HG02610 (cell line): ENCODE data around the gene C14orf119.

ENCODE experiments used
- ATAC-seq: cut with Tn5 transposase; IDR thresholded peaks from one replicate; pipeline ENCODE4 v1.9.1; 2021; ENCODE audit warnings: mild to moderate bottlenecking, moderate library complexity; ENCODE audit not compliant: unreplicated experiment

Gene C14orf119

DNA sequence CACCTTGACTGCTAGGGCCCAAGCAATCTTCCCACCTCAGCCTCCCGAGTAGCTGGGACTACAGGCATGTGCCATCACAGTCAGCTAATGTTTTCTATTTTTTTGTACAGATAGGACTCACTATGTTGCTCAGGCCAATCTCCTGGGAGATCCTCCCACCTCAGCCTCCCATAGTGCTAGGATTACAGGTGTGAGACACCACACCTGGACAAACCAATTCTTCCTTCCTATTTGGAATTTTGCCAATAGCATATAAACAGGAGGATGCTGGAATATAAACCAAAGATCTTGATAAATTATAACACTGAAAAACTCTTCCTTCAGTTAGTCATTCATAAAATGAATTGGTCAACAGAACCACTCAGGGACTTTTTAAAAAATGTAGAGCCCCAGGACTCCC, 8.7 kb upstream of the C14orf119 start:
- ATAC-seq: no peak

GRCh38 chr14:23089498-23090253, 5.6 kb upstream of the C14orf119 start:
- ATAC-seq: no peak

DNA sequence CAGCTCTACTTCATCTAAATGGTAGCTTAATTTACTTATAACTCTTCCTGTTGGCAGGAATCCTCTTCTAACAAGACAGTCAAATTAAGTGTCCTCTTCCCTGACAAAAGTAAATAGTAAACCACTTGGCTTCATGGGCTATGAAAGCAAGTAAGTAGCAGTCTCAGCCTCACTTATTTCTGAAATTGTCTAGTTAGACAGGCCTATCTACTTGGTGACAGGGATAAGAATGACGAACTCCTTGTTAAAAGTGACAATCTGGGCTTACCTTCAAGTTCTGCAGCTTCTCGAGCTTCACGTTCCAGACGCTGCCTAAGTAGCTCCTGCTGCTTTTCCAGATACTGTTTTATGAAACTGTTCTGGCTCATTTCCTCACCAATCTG, 5.1 kb upstream of the C14orf119 start:
- no peak for ATAC-seq

DNA sequence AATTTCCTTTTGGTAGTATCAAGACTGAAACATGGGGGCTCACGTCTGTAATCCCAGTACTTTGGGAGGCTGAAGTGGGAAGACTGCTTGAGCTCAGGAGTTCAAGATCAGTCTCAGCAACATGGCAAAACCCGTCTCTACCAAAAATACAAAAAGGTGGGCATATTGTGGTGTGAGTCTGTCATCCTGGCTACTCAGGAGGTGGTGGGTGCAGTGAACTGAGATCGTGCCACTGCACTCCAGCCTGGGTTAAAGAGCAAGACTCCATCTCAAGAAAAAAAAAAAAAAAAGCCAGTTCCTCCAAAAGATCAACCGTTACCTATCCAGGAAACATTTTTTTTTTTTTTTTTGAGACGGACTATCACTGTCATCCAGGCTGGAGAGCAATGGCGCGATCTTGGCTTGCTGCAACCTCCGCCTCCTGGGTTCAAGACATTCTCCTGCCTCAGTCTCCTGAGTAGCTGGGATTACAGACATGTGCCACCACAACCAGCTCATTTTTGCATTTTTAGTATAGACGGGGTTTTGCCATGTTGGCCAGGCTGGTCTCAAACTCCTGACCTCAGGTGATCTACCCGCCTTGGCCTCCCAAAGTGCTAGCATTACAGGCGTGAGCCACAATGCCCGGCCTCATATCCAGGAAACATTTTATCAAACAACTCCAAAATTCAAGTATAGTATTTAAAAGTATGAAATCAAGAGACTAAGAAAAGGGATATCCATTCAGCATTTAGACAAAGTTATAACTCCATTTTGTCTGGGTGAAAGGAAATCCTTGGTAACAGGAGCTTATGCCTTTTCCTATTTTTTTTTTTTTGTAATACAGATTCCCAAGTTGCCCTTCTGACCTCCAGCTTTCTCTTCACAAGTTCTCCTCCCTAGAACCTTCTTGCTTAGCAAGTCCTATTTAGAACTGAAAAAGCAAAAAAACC, 3.7 kb upstream of the C14orf119 start:
- no peak for ATAC-seq

GRCh38 chr14:23093104-23093503, 2.2 kb upstream of the C14orf119 start:
- no peak for ATAC-seq

GRCh38 chr14:23093526-23093925, 1.8 kb upstream of the C14orf119 start:
- no peak for ATAC-seq

- no peak for ATAC-seq
These were observed 1.2 kb upstream of the C14orf119 start for GRCh38 chr14:23093991-23094665.

DNA sequence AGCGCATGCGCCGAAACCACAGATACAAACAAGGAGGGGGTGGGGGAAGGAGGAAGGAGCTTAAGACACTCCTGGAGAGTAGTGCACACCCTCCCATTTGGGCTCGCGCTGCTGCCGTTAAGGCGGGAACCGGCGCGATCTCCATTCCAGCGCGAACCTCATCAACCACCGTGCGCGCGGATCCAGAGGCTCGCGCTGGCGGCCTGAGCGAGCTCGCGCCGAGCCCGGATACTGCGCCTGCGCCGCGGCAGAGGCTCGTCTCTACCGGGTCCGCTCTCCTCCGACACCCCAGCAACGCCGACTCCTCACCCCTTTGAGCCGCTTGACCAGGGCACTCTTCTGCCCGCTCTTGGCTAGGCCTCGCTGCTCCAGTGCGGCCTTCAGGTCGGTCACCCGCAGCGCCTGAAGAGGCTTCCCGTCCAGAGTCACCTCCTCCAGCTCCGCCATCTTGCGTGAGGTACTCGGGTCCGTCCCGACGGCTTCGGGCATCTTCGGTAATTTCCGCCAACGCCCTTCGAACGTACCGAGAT, 574 bp upstream of the C14orf119 start, which contains the start of gene ACIN1:
ACIN1 (minus strand) TSS at position 471 of the 530 bp plus-strand sequence; CDS start at position 447, 24 bp downstream.
- ATAC-seq: peak; percentile 30

GRCh38 chr14:23097786-23098185, 2.5 kb downstream of the C14orf119 start:
- no peak for ATAC-seq

DNA sequence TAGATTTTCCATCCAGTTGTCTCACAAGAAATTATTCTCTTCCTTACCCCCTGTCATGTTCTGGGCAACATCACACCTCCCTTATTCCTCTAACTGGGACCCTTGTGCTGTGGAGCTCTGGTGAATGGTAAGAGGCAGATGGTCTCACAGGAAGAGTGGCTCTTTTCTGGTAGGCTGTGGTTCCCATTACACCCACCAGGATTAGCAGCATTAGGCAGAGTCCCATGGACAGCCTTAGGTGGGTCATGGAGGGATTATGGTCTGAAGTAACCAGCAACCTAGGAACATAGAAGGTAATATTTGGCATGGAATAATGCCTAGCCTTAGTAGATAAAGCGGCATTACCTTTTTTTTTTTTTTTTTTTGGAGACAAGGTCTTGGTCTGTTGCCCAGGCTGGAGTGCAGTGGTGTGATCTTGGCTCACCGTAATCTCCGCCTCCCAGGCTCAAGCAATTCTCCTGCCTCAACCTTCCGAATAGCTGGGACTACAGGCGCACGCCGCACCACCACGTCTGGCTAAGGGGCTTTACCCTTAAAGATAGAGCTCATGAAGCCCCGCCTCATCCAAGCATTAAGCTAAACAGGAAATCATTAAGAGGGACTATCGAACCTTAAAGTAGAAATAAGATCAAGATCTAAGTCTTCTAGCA, 4.0 kb downstream of the C14orf119 start:
- ATAC-seq: no peak

- ATAC-seq: no peak
These were observed 6.1 kb downstream of the C14orf119 start for GRCh38 chr14:23101213-23101970.

DNA sequence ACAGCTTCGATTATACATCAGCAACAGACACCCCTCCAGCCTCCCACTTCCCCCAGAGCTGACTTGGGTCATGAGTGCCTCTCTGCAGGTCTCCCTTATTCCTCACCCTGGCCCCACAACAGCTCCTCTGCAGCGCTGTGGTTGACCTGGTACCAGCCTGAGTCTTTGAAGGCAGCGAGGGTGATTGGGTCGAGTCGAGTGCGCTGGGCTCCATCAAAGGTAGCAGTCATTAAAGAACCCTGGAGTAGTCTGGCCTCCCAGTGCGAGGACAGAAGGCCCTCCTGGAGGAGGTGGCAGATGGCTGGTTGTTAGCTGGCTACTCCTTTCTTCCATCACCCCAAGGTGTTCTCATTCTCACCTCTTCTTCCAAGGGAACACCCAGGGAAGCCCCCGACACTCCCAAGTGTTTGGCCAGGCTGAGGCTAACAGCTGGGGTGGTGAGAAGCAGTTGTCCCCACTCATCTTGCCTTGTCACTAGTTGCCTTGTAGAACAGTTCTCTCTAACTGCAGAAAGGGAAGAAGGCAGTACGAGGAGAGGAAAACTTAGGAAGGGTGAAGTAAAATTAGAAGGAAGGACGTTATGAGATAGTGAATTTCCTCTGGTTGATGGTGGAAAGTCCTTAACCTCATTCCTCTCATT, 6.8 kb downstream of the C14orf119 start:
- no peak for ATAC-seq

DNA sequence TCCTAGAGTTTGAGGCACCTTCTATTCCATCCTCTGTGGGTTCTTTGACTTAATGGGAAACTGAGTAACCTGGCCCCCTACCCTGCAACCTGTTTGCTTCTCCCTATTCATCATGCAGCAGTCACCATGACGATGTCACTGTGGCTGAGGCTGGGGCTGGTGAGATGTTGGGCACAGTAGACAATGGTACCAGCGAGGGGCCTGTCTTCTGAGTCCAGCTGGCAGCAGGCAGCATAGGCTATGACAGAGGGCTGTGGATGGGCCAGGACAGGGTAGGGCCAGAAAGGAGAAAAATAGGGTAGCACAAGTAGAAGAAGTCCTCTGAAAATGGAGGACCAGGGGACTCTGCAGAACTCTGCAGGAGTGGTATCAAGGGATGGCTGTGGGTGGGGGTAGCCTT, 7.5 kb downstream of the C14orf119 start:
- no peak for ATAC-seq

GRCh38 chr14:23103581-23103980, 8.3 kb downstream of the C14orf119 start:
- ATAC-seq: no peak

GRCh38 chr14:23104070-23104590, 8.8 kb downstream of the C14orf119 start:
- no peak for ATAC-seq

GRCh38 chr14:23104591-23105347, 9.5 kb downstream of the C14orf119 start, which contains the start of gene CIROP:
TSS of gene CIROP (minus strand) at chr14:23104989. CDS start at chr14:23104920, 69 bp downstream.
- ATAC-seq: no peak

GRCh38 chr14:23105348-23105824, 10.1 kb downstream of the C14orf119 start:
- ATAC-seq: no peak

GRCh38 chr14:23106747-23107045, 11.4 kb downstream of the C14orf119 start:
- no peak for ATAC-seq
